Coronary artery (tissue), 2 donors: Measurements from ENCODE around the gene RPGR.

Source experiments
- DNase-seq: peaks from one replicate; pipeline ENCODE4 v3.0.0-alpha.2; 2017; ENCODE audit warnings: low spot score
- H3K27ac ChIP-seq, 2 donors: fragments of 200-600 bp; sonication (generic); one replicate each; pipeline ENCODE4 v1.5.1; 2016 to 2019
- H3K4me3 ChIP-seq: fragments of 200-600 bp; sonication (generic); 2 replicates; pipeline ENCODE4 v1.5.1; 2016; ENCODE audit warnings: mild to moderate bottlenecking, moderate library complexity
- CTCF ChIP-seq: fragments of 200-600 bp; sonication (generic); IDR thresholded peaks from one replicate; pipeline ENCODE4 v1.5.1; 2019; ENCODE audit warnings: antibody characterized with exemption

RPGR gene

DNA sequence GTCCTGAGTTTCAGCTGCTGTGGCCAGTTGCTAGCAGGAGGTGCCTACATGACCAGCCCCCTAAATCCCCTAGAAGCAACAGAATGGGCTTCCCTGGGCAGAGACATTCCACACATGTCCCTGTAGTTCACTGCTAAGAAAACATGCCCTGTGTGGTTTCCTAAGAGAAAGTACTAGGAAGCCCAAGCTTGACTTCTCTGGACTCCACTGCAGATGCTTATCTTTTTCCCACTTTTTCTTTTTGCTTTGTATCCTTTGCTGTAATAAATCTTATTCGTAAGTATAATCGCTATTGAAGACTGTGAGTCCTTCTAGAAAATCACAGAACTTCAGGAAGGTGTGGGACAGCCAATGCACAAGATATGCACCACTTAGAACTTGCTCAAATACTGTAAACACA, 15.6 kb downstream of the RPGR start:
- Histone ChIP-seq H3K4me3 (no peak overlapping the region), H3K27ac (no peak overlapping the region)
- TF ChIP-seq CTCF = no peak
- DNase-seq = no peak

DNA sequence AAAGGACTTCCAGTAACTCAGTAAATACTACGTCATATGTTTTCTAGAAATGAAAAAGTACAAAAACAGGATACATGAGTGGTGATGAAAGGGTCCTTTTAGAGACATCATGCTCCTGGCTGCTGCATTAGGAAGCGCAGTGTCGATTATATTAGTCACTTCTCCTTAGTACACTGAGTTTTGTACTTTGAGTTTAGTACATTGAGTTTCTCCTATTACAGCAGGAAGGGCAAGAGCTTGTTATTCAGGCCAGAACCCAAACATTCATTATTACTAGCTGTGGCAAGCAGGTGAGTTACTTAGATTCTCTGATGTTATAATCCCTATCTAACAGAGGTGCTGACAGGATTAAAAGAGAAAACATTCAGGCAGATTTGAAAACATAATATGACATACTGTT, 21.3 kb downstream of the RPGR start:
- Histone ChIP-seq H3K4me3 (no peak overlapping the region), H3K27ac (peak overlapping the region in 1 of 2 donors; percentile 12)
- no peak for DNase-seq
- no peak for TF ChIP-seq CTCF

GRCh38 chrX:38304010-38304409, 23.3 kb downstream of the RPGR start:
- no peak for DNase-seq
- Histone ChIP-seq H3K4me3 (no peak overlapping the region), H3K27ac (no peak overlapping the region)
- TF ChIP-seq CTCF = no peak

DNA sequence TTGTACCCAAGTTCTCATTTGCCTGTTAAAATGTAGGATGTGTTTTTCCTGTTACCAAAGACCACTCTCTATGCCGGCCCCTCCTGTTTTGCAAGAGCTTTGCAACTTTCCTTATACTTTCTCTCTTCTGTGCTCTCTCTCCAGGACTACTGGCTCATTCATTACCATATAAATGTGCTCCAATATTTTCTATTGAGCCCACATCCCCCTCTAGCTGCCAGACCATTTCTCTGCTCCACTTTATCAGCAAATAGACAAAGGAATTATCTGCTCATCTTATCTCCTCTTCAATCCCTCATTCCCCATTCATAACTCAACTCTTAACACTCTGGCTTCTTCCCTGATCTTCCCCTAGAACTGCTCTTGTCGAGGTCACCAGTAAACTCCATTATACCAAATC, 33.6 kb downstream of the RPGR start:
- no peak overlapping the region for H3K27ac ChIP-seq
- TF ChIP-seq CTCF = no peak
- H3K4me3 ChIP-seq = no peak overlapping the region
- no peak for DNase-seq

DNA sequence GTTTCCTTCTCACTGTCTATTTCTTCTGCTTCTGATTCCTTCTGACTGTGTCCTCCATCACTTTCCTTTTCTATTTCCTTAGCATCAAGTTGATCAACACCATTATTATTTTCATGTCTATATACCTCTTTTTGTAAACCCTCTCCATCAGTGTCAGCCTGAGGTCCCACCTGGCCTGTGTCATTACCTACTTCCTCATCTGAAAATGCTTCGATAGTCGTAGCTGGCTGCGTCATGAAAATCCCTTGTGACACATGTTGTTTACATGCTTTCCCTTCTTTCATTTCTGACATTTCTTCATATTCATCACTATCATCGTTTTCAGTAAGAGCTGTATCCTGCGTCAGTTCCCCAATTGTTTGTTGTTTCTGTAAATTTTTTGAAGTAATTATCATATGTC, 39.6 kb downstream of the RPGR start:
- DNase-seq = no peak
- TF ChIP-seq CTCF = no peak
- Histone ChIP-seq H3K4me3 (no peak overlapping the region), H3K27ac (no peak overlapping the region)

GRCh38 chrX:38285649-38286048, 41.7 kb downstream of the RPGR start:
- no peak for TF ChIP-seq CTCF
- no peak overlapping the region for H3K4me3 ChIP-seq
- DNase-seq = no peak

DNA sequence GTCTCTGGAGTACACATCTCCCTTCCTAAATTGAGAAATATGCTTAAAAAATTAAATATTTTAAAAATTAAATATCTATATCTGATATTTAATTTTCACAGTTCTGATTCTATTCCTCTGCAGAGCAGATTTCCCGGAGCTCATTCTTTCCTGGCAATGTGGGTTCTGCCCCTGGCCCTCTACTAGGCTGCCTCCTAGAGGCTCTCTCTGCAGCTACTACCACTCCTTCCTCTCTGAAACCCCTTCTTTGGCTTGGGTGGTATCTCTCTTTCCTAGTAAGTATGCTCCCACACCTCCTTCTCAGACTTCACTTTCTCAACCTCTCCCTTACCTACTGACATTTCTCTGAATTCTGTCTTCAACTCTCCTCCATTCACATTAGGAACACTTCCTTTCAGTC, 45.3 kb downstream of the RPGR start:
- Histone ChIP-seq H3K27ac (no peak overlapping the region), H3K4me3 (no peak overlapping the region)
- DNase-seq = no peak
- TF ChIP-seq CTCF = no peak

More at GRCh38 chrX:38285649-38286048, 41.7 kb downstream of the RPGR start:
- H3K27ac ChIP-seq = no peak overlapping the region
